ENCODE measurements around the gene OR51B5. TPM values are rescaled to one million over a fixed set of nuclear protein-coding genes. Genes with fewer than 3 reads are reported as not detected.
"Not testable (repeated sequence)": the region's sequence is repeated elsewhere in the genome, so short reads cannot be mapped to it uniquely, and the experiment has no call there.

Gene OR51B5
- total RNA-seq, 2 donors from 2014 or later = 0.49 to 4.2 TPM

- TF ChIP-seq CTCF (IDR thresholded peaks at IDR 0.05) = no peak
- H3K9me3 ChIP-seq = no peaks in the 10 kb centered on the region
- no peaks in the 10 kb centered on the region for H3K36me3 ChIP-seq
- ATAC-seq (ENCODE audit: insufficient number of reproducible peaks, low FRiP score, low read depth) (no peak), DNase-seq (ENCODE audit: low spot score) (no peak)
- H3K27ac ChIP-seq = no peak within 1 kb of the TSS
- H3K27me3 ChIP-seq (replicated peaks; ENCODE audit: insufficient read depth) = no peaks in the 10 kb centered on the region
- H3K4me3 ChIP-seq = no peak within 1 kb of the TSS
- no peaks in the 10 kb centered on the region for H3K4me1 ChIP-seq (ENCODE audit: control insufficient read depth in 1 of 2, low read depth in 2 of 2)
Measured at GRCh38 chr11:5324197-5324596, 19.1 kb downstream of the OR51B5 start, which contains the start of gene OR51B2. Gene OR51B2, minus strand, starts transcription at chr11:5324297. Its CDS starts 0 bp downstream, at chr11:5324297.

DNA sequence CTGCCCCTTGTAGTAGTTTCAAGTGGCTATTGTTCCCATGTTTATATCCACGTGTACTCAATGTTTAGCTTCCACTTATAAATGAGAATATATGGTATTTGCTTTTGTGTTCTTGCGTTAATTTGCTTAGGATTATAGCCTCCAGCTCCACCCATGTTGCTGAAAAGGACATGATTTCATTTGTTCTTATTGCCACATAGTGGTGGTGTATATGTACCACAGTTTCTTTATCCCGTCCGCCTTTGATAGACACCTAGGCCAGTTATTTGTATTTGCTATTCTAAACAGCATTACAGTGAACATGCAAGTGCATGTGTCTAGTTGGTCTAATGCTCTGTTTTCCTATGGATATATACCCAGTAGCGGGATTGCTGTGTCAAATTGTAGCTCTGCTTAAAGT lies 26.0 kb downstream of the OR51B5 start:
- Histone ChIP-seq H3K9me3 (no peaks in the 10 kb centered on the region), H3K27ac (no peak overlapping the region), H3K4me1 (ENCODE audit: control insufficient read depth in 1 of 2, low read depth in 2 of 2) (no peaks in the 10 kb centered on the region), H3K27me3 (replicated peaks; ENCODE audit: insufficient read depth) (no peaks in the 10 kb centered on the region), H3K36me3 (no peaks in the 10 kb centered on the region), H3K4me3 (no peak overlapping the region)
- ATAC-seq (ENCODE audit: insufficient number of reproducible peaks, low FRiP score, low read depth) (no peak), DNase-seq (ENCODE audit: low spot score) (no peak)
- TF ChIP-seq CTCF (IDR thresholded peaks at IDR 0.05) = no peak

- DNase-seq (ENCODE audit: low spot score) = not testable (repeated sequence)
Measured at GRCh38 chr11:5313326-5314023, 29.8 kb downstream of the OR51B5 start.

GRCh38 chr11:5310423-5310822 lies 32.9 kb downstream of the OR51B5 start:
- H3K4me3 ChIP-seq = no peak overlapping the region
- H3K4me1 ChIP-seq (ENCODE audit: control insufficient read depth in 1 of 2, low read depth in 2 of 2) = no peaks in the 10 kb centered on the region
- no peaks in the 10 kb centered on the region for H3K27me3 ChIP-seq (replicated peaks; ENCODE audit: insufficient read depth)
- ATAC-seq (ENCODE audit: insufficient number of reproducible peaks, low FRiP score, low read depth) = no peak
- no peaks in the 10 kb centered on the region for H3K36me3 ChIP-seq
- no peak overlapping the region for H3K27ac ChIP-seq
- no peaks in the 10 kb centered on the region for H3K9me3 ChIP-seq
- no peak for TF ChIP-seq CTCF (IDR thresholded peaks at IDR 0.05)
- DNase-seq (ENCODE audit: low spot score) = no peak

More at GRCh38 chr11:5313326-5314023, 29.8 kb downstream of the OR51B5 start:
- not testable (repeated sequence) for H3K9me3 ChIP-seq; H3K4me1 ChIP-seq (ENCODE audit: control insufficient read depth in 1 of 2, low read depth in 2 of 2); H3K27me3 ChIP-seq (replicated peaks; ENCODE audit: insufficient read depth); H3K36me3 ChIP-seq; H3K27ac ChIP-seq; ATAC-seq (ENCODE audit: insufficient number of reproducible peaks, low FRiP score, low read depth); H3K4me3 ChIP-seq

DNA sequence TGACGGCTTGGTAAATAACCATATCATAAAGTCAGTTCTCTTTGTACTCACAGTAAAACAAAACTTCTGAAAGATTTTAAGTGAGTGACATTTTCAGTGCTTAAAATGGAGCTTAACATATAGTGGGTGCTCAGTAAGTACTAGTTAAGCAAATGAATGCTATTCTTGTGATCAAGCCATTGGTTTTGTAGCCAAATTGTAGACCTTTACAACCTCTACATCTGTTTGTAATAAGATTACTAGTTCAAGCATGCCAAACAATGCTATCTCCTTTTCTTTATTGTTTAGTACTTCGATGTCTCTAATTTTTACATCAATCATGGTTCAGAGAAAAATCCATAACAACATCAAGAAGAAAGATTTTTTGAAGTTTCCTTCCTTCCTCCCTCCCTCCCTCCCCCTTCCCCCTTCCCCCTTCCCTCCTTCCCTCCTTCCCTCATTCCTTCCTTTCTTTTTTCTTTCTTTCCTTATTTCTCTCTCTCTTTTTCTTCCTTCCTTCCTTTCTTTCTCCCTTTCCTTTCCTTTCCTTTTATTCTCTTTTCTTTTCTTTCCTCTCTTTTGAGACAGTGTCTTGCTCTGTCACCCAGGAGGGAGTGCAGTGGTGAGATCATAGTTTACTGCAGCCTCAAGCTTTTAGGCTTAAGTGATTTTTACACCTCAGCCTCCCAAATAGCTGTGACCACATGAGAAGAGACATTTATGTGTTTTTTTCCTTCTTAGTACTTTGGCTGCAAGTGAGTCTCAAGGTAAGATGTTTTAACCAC lies 35.9 kb downstream of the OR51B5 start:
- TF ChIP-seq CTCF (IDR thresholded peaks at IDR 0.05) = no peak
- H3K4me3 ChIP-seq = no peak overlapping the region
- no peaks in the 10 kb centered on the region for H3K4me1 ChIP-seq (ENCODE audit: control insufficient read depth in 1 of 2, low read depth in 2 of 2)
- H3K27me3 ChIP-seq (replicated peaks; ENCODE audit: insufficient read depth) = no peaks in the 10 kb centered on the region
- H3K36me3 ChIP-seq = no peaks in the 10 kb centered on the region
- H3K9me3 ChIP-seq = no peaks in the 10 kb centered on the region
- ATAC-seq (ENCODE audit: insufficient number of reproducible peaks, low FRiP score, low read depth) (no peak), DNase-seq (ENCODE audit: low spot score) (no peak)
- no peak overlapping the region for H3K27ac ChIP-seq

All from thoracic aorta (tissue), 2 donors.